ENCODE results near the gene COX7A2L.
A peak's percentile ranks its signal among the peaks of the same experiment; 100 is the strongest.
"Not testable (repeated sequence)": the region's sequence is repeated elsewhere in the genome, so short reads cannot be mapped to it uniquely, and the experiment has no call there.

COX7A2L gene

GRCh38 chr2:42339191-42339912, 21.7 kb downstream of the COX7A2L start:
- no peak for DNase-seq (ENCODE audit: low spot score)

DNA sequence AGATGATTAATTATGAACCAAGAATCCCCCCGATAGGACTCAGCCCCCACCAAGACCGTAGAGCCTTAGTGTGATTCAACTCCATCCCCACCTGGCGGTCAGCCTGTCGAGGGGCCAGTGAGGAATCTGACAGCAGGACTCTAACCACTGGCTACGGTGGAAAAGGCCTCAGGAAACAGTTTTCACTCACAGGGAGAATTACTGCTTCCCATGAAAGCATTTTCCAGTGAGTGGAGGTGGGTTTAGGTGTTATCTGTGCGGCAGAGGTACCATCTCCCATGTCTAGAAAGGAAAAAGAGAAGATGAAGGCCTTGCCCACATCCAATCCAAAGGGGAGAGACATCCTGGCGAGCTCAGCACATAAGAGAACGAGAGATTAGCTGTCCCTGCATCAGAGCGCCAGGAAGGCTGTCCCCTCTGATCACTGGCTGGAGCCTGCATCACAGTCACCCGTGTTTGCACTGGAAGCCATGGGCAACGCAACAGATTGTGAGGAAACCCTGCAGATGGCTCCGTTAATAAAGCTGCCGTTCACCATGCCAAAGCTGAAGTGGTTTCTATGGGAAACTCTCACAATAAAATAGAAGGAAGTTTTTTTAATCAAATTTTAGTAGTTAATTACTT, 22.3 kb downstream of the COX7A2L start:
- DNase-seq (ENCODE audit: low spot score), result no peak

- no peak for DNase-seq (ENCODE audit: low spot score)
Observed at GRCh38 chr2:42337846-42338566, 23.0 kb downstream of the COX7A2L start.

DNA sequence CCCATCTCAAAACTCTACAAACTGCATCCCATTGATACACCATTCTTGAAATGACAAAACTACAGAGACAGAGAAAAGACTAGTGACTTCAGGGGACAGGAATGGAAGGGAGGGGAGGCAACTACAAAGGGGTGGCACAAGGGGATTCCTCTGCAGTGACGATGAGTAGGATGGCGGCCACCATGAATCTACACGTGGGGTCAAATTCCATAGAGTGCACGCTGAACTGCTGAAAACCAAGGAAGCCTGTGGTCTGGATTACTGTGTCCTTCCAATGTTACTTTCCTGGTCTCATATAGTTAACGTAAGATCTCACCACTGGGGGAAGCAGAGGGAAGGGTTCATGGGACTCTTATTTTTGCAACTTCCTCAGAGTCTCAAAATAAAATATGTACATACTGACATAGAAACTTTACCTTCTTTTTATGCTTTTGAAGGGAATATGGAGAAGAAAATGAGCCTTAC, 23.6 kb downstream of the COX7A2L start:
- no peak for DNase-seq (ENCODE audit: low spot score)

DNA sequence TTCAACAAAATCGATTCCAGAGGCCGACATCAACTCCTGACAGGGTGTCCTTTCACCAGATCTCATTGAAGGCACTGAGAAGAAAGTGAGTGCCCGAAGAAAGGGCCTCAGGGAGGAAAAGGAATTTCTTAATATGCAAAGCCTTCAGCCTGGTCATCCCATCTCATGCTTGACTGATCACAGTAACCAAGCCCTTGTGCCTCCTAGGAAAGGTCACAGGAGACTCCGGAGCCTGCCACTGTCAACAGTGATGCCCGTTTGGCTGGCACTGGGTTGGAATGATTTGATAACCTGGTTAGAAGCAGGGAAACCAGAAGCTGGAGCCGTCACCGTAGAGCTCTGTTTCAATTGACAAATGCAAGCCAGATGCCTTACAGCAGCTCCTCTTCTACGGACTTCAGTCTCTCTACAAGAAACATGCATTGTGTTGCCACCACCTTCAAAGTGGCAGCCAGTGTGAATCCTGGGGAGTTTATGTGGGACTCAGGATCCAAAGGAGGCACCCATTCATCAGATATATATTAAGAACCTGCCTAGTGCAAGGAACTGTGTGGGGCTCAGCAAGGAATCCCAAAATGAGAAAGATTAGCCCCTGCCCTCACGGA, 24.6 kb downstream of the COX7A2L start:
- DNase-seq (ENCODE audit: low spot score), result no peak

- no peak for DNase-seq (ENCODE audit: low spot score)
Observed at GRCh38 chr2:42335514-42336104, 25.4 kb downstream of the COX7A2L start.

DNA sequence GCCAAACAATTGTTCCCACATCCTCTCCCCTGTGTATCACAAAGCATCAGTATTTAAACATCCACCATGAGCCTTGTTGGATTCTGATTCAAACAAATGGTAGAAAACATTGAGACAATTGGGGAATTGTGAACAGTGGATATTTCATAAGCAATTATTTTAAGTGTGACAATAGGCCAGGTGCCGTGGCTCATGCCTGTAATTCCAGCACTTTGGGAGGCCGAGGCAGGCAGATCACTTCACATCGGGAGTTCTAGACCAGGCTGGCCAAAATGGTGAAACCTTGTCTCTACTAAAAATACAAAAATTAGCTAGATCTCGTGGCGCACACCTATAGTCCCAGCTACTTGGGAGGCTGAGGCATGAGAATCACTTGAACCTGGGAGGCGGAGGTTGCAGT, 26.2 kb downstream of the COX7A2L start:
- not testable (repeated sequence) for DNase-seq (ENCODE audit: low spot score)

DNA sequence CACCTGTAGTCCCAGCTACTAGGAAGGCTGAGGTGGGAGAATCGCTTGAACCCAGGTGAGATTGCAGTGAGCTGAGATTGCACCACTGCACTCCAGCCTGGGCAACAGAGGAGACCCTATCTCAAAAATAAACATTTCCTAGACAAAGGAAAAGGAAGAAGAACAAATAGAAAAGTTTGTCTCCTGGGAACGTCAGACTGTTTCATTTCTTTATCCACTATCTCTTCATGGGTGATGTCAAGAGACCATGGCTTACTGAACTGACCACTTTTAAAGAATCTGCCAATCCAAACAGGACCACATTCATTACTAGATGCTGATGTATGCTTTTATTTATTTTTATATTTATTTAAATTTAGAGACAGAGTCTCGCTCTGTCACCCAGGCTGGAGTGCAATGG, 26.8 kb downstream of the COX7A2L start:
- DNase-seq (ENCODE audit: low spot score), result no peak

- no peak for DNase-seq (ENCODE audit: low spot score)
Observed at GRCh38 chr2:42333579-42333978, 27.4 kb downstream of the COX7A2L start.

DNA sequence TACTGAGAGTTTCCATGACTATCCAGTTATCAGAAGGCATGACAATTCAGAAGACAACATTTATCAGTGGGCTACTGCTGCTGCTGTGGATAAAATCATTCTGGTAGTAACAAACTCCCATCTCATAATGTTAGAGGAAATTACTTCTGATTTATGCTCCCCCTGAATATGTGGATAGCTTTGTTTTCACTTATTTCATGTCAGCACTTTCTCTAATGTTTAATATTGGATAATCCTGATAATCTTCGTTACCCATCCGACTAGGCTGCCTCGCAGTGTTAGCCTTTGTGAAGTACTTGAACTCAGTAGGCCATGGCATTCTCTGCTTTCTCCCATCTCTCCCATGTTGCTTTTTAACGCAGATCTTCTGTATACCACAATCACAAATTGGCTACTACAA, 28.4 kb downstream of the COX7A2L start:
- DNase-seq (ENCODE audit: low spot score), result no peak

DNA sequence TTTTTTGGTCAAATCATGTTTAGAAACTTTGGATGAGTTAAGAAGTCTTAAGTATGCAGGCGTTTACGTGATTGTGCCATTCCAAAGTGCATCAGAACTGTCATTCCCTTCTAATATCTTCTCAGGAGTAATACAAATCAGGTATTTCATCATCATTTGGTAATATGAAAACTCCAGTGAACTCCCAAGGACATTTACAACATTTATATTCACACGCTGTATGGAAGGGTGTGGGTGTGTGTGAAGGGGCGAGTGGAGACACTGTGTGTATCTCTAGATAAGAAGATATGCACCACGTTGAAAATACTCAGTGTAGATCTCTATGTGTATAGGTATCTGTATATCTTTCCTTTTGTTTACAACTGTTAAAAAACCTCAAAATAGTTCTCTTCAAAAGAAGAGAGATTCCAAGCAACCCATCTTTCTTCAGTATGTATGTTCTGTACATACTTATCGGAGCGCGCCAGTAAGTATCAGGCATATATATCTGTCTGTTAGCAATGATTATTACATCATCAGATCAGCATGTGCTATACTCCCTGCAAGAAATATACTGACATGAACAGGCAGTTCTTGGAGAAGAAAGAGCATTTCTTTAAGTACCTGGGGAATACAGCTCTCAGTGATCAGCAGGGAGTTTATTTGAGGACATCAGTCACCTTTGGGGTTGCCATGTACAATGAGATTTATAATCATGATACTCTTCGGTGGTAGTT, 29.3 kb downstream of the COX7A2L start:
- no peak for DNase-seq (ENCODE audit: low spot score)

DNA sequence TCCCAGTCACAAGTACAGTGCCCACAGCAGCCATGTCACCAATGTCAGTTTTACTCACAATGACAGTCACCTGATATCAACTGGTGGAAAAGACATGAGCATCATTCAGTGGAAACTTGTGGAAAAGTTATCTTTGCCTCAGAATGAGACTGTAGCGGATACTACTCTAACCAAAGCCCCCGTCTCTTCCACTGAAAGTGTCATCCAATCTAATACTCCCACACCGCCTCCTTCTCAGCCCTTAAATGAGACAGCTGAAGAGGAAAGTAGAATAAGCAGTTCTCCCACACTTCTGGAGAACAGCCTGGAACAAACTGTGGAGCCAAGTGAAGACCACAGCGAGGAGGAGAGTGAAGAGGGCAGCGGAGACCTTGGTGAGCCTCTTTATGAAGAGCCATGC, 31.3 kb downstream of the COX7A2L start:
- DNase-seq (ENCODE audit: low spot score), result no peak

- no peak for DNase-seq (ENCODE audit: low spot score)
Observed at GRCh38 chr2:42328923-42329322, 32.1 kb downstream of the COX7A2L start.

GRCh38 chr2:42328148-42328833, 32.7 kb downstream of the COX7A2L start:
- peak; percentile 25 for DNase-seq (ENCODE audit: low spot score)

DNA sequence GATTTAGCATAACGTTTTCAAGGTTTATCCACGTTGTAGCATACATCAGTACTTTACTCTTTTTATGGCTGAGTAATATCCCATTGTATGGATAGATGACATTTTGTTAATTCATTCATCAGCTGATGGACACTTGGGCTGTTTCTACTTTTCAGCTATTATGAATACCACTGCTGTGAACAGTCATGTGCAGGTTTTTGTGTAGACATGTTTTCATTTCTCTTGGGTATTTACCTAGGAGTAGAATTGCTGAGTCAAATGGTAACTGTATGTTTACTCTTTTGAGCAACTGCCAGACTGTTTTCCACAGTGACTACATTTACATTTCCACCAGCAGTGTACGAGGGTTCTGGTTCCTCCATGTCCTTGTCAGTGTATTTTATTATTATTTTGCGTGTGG, 33.9 kb downstream of the COX7A2L start:
- DNase-seq (ENCODE audit: low spot score), result no peak

DNA sequence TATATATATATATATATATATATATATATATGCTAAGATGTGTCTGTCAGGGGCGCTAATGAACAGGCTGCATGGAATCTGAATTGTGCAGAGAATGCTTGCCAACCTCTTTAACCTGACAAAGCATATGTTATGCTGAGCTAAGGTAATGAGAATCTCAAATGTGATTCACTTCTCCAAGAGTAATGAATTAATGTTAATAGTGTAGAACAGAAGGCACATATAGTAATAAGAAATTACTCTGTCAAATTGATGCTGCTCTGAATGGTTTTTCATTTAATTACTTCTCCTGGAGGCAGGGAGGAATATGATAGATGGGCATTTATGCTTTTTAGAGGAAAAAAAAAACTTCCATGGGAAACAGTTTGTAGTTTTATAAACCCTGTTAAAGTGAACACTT, 35.4 kb downstream of the COX7A2L start:
- no peak for DNase-seq (ENCODE audit: low spot score)

- no peak for DNase-seq (ENCODE audit: low spot score)
Observed at GRCh38 chr2:42324949-42325348, 36.1 kb downstream of the COX7A2L start.

GRCh38 chr2:42324244-42324643, 36.8 kb downstream of the COX7A2L start:
- no peak for DNase-seq (ENCODE audit: low spot score)

DNA sequence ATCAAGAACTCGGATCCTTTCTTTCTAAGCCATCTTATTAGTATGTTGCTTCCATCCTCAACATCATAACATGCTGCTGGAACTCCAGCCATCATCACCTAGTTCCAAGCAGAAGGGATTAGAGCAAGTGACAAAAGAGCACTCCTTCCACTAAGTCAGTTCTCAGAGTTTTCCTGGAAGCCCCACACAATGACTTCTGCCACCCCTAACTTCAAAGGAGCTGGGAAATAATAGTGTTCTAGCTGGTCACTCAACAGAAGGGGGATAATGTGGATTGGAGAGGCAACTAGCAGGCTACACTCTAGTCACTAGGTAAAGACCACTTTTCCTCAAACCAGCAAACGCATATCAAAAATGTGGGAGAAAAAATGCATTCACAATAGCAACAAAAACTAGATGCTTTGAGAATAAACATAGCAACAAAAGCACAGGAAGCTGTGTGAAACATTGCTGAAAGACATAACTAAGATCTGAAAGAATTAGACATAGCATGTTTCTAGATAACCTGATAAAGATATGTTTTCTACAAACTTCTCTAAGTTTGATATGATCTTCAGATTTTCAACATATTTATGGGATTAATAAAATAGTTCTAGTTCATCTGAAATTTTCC, 39.5 kb downstream of the COX7A2L start:
- DNase-seq (ENCODE audit: low spot score), result no peak

- DNase-seq (ENCODE audit: low spot score), result no peak
Observed at GRCh38 chr2:42319265-42319664, 41.8 kb downstream of the COX7A2L start.

DNA sequence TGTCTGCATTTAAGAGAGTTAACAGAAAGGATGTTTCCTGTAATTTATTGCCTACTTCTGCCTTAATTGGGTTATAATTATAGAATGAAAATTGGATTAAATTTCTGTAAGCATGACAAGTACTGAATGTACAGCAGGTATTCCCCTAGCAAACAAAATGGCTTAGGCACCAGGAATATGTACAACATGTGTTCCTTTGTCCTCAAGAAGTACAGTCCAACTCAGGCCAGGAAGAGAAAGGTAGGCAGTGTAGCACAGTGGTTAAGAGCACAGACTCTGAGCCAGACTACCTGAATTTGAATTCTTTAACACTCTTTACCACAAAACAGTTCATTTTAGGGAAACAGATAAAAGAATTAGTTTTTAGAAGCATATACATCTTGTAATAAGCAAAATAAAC, 43.1 kb downstream of the COX7A2L start:
- no peak for DNase-seq (ENCODE audit: low spot score)

All from COLO829 (cell line).